PC-9 (cell line): Measurements from ENCODE around the gene GSG1. TPM values are rescaled to one million over a fixed set of nuclear protein-coding genes. Genes with fewer than 3 reads are reported as not detected.
A peak's percentile ranks its signal among the peaks of the same experiment; 100 is the strongest.

ENCODE experiments used
- BruUV-seq: library from RNA; stranded (reverse); fragments of 400-500 nt; replicated peaks from 2 replicates; lab custom pipeline; 2021; lab: Mats Ljungman, UMichigan
- CTCF ChIA-PET: fragments of 300-600 bp; sonication (Branson Sonifier 250); formaldehyde crosslinking; loops from one replicate; lab custom pipeline; 2022; ENCODE audit warnings: antibody characterized with exemption; lab: Charles Lee
- POLR2A ChIA-PET: fragments of 300-600 bp; sonication (Branson Sonifier 250); formaldehyde crosslinking; loops from one replicate; lab custom pipeline; 2022; ENCODE audit warnings: antibody characterized with exemption; ENCODE audit not compliant: unreplicated experiment; lab: Charles Lee
- DNase-seq, 2 experiments: peaks; one replicate each; pipeline versions ENCODE4 v3.0.0 to v3.0.0-alpha.2; 2015 to 2022; ENCODE audit warnings: mixed read lengths in 1 of 2
- H2AFZ ChIP-seq: fragments of 200-600 bp; sonication (generic); 2 replicates; pipeline ENCODE4 v1.8.1; 2017; ENCODE audit warnings: antibody characterized with exemption
- H3F3A ChIP-seq: fragments of 200-600 bp; sonication (generic); 2 replicates; pipeline ENCODE4 v1.8.1; 2017; ENCODE audit warnings: antibody characterized with exemption, mild to moderate bottlenecking, low read depth; ENCODE audit not compliant: insufficient read depth
- H3K27ac ChIP-seq: fragments of 200-600 bp; sonication (generic); 2 replicates; pipeline ENCODE4 v1.6.1; 2016; ENCODE audit warnings: mixed run types
- H3K27me3 ChIP-seq: fragments of 200-600 bp; sonication (generic); 2 replicates; pipeline ENCODE4 v1.6.1; 2016; ENCODE audit warnings: low read depth, mixed run types; ENCODE audit not compliant: insufficient read depth
- H3K36me3 ChIP-seq: fragments of 200-600 bp; sonication (generic); 2 replicates; pipeline ENCODE4 v1.6.1; 2016; ENCODE audit warnings: low read depth, mixed run types
- H3K4me1 ChIP-seq: fragments of 200-600 bp; sonication (generic); replicated peaks from 2 replicates; pipeline ENCODE4 v1.6.1; 2016; ENCODE audit warnings: mixed run types; ENCODE audit not compliant: insufficient read depth
- H3K4me2 ChIP-seq: fragments of 200-600 bp; sonication (generic); 2 replicates; pipeline ENCODE4 v1.6.1; 2017; ENCODE audit warnings: mixed run types
- H3K4me3 ChIP-seq: fragments of 200-600 bp; sonication (generic); 2 replicates; pipeline ENCODE4 v1.6.1; 2016; ENCODE audit warnings: mixed run types
- H3K79me2 ChIP-seq: fragments of 200-600 bp; sonication (generic); 2 replicates; pipeline ENCODE4 v1.6.1; 2017; ENCODE audit warnings: low read depth, mixed run types
- H3K9me2 ChIP-seq: fragments of 200-600 bp; sonication (generic); 2 replicates; pipeline ENCODE4 v1.8.1; 2017; ENCODE audit warnings: mild to moderate bottlenecking; ENCODE audit not compliant: insufficient read depth
- H3K9me3 ChIP-seq: fragments of 200-600 bp; sonication (generic); 2 replicates; pipeline ENCODE4 v1.8.1; 2016; ENCODE audit warnings: low read depth; ENCODE audit not compliant: insufficient read depth
- H4K20me1 ChIP-seq: fragments of 200-600 bp; sonication (generic); 2 replicates; pipeline ENCODE4 v1.8.1; 2017; ENCODE audit not compliant: insufficient read depth
- EZH2 ChIP-seq: fragments of 200-600 bp; sonication (generic); IDR thresholded peaks from 2 replicates; pipeline ENCODE4 v1.8.0; 2017; ENCODE audit warnings: antibody characterized with exemption, low read depth
- intact Hi-C: fragments of 100-400 bp; cut with micrococcal nuclease; formaldehyde crosslinking; loops from one replicate; pipeline ENCODE4 v1.10.0; 2022; ENCODE audit not compliant: unreplicated experiment
- total RNA-seq: library from RNA; stranded (reverse); gene quantifications from 2 replicates; pipeline ENCODE4 v1.2.3, GENCODE V29; 2021
- TF ChIP-seq, protein P1 (sequence below): fragments of 200-600 bp; sonication (generic); conservative IDR thresholded peaks from 2 replicates; pipeline ENCODE4 v1.6.1; 2017; ENCODE audit warnings: mixed run types, antibody characterized with exemption, mild to moderate bottlenecking, moderate library complexity

Gene GSG1
- total RNA-seq, 1 experiment from 2014 or later = 0.41 TPM

DNA sequence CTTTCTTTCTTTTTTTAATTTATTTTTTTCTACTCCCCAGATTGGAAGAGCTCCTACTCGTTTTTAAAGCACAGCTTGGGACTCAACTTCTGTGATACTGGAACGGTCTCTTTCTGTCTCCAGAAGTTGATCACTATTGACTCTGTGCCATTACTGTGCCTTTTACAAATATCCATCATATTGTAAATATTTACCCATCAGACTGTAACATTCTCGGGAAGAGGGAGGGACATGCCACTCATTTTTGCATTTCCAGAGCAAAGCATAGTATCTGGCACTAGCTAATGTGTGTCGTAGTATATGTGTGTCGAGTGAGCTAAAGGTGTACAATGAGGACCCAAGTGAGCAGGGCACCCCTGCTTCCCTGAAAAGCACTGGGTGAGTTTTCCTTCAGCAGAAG is 24.0 kb upstream of the GSG1 start:
- H3K27me3 ChIP-seq = no peaks in the 10 kb centered on the region
- H3K9me2 ChIP-seq = no peaks in the 10 kb centered on the region
- BruUV-seq = no TSS peak
- H3K4me3 ChIP-seq = no peak overlapping the region
- H3K79me2 ChIP-seq = no peaks in the 10 kb centered on the region
- H3K4me1 ChIP-seq = peaks cover 52% of the 10 kb centered on the region
- intact Hi-C loops = no loop called here
- H3K27ac ChIP-seq = no peak overlapping the region
- CTCF ChIA-PET = interaction anchor here (0.9 kb wide), 1 partner anchor 8 kb away, joined by 8 read pairs; no protein-coding TSS in a partner anchor
- H2AFZ ChIP-seq = no peak overlapping the region
- TF ChIP-seq EZH2 = no peak
- TF ChIP-seq, protein P1, sequence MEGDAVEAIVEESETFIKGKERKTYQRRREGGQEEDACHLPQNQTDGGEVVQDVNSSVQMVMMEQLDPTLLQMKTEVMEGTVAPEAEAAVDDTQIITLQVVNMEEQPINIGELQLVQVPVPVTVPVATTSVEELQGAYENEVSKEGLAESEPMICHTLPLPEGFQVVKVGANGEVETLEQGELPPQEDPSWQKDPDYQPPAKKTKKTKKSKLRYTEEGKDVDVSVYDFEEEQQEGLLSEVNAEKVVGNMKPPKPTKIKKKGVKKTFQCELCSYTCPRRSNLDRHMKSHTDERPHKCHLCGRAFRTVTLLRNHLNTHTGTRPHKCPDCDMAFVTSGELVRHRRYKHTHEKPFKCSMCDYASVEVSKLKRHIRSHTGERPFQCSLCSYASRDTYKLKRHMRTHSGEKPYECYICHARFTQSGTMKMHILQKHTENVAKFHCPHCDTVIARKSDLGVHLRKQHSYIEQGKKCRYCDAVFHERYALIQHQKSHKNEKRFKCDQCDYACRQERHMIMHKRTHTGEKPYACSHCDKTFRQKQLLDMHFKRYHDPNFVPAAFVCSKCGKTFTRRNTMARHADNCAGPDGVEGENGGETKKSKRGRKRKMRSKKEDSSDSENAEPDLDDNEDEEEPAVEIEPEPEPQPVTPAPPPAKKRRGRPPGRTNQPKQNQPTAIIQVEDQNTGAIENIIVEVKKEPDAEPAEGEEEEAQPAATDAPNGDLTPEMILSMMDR = no peak
- H3F3A ChIP-seq = peaks cover 22% of the 10 kb centered on the region
- H3K36me3 ChIP-seq = no peaks in the 10 kb centered on the region
- POLR2A ChIA-PET = interaction anchor here (0.6 kb wide), 1 partner anchor 306 kb away, joined by 3 read pairs; no protein-coding TSS in a partner anchor
- no peaks in the 10 kb centered on the region for H4K20me1 ChIP-seq
- H3K4me2 ChIP-seq = peak overlapping the region; percentile 30; the same call in 1 of the 2 replicates
- no peak for DNase-seq
- peaks cover 3% of the 10 kb centered on the region; the same call in 1 of the 2 replicates for H3K9me3 ChIP-seq

DNA sequence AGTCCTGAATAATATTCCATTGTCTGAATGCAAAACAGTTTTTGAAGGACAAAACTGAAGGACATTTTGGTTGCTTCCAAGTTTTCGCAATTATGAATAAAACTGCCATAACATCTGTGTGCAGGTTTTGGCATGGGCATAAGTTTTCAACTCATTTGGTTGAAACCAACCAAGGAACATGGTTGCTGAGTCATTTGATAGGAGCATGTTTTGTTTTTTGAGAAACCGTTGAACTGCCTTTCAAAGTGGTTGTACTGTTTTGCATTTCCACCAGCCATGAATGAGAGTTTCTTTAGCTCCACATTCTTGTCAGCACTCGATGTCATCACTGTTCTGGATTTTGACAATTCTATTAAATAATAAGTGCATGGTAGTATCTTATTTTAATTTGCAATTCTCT is 23.0 kb upstream of the GSG1 start:
- CTCF ChIA-PET = no interaction called here
- Histone ChIP-seq H3K4me2 (no peak overlapping the region), H3K4me1 (peaks cover 44% of the 10 kb centered on the region), H3K27me3 (no peaks in the 10 kb centered on the region), H2AFZ (no peak overlapping the region), H3K4me3 (no peak overlapping the region), H4K20me1 (no peaks in the 10 kb centered on the region), H3K9me2 (no peaks in the 10 kb centered on the region), H3K36me3 (no peaks in the 10 kb centered on the region), H3K79me2 (no peaks in the 10 kb centered on the region), H3K9me3 (no peaks in the 10 kb centered on the region), H3K27ac (no peak overlapping the region), H3F3A (peaks cover 22% of the 10 kb centered on the region)
- no peak for DNase-seq
- POLR2A ChIA-PET = interaction anchor here (0.7 kb wide), 1 partner anchor 25 kb away, joined by 6 read pairs; no protein-coding TSS in a partner anchor
- TF ChIP-seq, protein P1 = no peak
- TF ChIP-seq EZH2 = no peak
- intact Hi-C loops = no loop called here
- no TSS peak for BruUV-seq

DNA sequence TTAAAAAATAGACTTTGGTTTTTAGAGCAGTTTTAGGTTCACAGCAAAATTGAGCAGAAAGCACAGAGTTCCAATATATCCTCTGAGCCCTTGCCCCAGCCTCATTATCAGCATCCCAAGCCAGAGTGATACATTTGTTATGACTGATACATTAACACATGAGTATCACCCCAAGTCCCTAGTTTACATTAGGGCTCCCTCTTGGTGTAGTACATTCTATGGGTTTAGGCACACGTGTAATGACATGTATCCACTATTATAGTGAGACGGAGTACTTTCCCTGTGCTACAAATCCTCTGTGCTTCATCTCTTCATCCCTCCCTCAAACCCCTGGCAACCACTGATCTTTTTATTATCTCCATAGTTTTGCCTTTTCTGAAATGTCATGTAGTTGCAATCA is 22.5 kb upstream of the GSG1 start:
- no peaks in the 10 kb centered on the region for H3K36me3 ChIP-seq
- no peak for DNase-seq
- no peak overlapping the region for H2AFZ ChIP-seq
- intact Hi-C loops = loop anchor here (1.0 kb wide), 4 partner anchors 9 to 70 kb away; partner anchors contain the start of gene EMP1
- H3K27ac ChIP-seq = no peak overlapping the region
- H3K9me3 ChIP-seq = no peaks in the 10 kb centered on the region
- H3K79me2 ChIP-seq = no peaks in the 10 kb centered on the region
- no peaks in the 10 kb centered on the region for H3K9me2 ChIP-seq
- H3K27me3 ChIP-seq = no peaks in the 10 kb centered on the region
- no peak overlapping the region for H3K4me3 ChIP-seq
- ChIA-PET POLR2A (interaction anchor here (0.7 kb wide), 1 partner anchor 24 kb away, joined by 6 read pairs; no protein-coding TSS in a partner anchor), CTCF (no interaction called here)
- peaks cover 22% of the 10 kb centered on the region for H3F3A ChIP-seq
- 0 out of 2 replicates have a peak overlapping the region, but pooled peaks have one; percentile 52 for H3K4me2 ChIP-seq
- TF ChIP-seq, protein P1 = no peak
- TF ChIP-seq EZH2 = no peak
- peaks cover 44% of the 10 kb centered on the region for H3K4me1 ChIP-seq
- no peaks in the 10 kb centered on the region for H4K20me1 ChIP-seq
- BruUV-seq = no TSS peak
